HG03442 (cell line): ENCODE data around the gene AUTS2.

Source experiments
- ATAC-seq: cut with Tn5 transposase; IDR thresholded peaks from one replicate; pipeline ENCODE4 v1.9.1; 2021; ENCODE audit warnings: mild to moderate bottlenecking, moderate library complexity; ENCODE audit not compliant: unreplicated experiment

Gene AUTS2

DNA sequence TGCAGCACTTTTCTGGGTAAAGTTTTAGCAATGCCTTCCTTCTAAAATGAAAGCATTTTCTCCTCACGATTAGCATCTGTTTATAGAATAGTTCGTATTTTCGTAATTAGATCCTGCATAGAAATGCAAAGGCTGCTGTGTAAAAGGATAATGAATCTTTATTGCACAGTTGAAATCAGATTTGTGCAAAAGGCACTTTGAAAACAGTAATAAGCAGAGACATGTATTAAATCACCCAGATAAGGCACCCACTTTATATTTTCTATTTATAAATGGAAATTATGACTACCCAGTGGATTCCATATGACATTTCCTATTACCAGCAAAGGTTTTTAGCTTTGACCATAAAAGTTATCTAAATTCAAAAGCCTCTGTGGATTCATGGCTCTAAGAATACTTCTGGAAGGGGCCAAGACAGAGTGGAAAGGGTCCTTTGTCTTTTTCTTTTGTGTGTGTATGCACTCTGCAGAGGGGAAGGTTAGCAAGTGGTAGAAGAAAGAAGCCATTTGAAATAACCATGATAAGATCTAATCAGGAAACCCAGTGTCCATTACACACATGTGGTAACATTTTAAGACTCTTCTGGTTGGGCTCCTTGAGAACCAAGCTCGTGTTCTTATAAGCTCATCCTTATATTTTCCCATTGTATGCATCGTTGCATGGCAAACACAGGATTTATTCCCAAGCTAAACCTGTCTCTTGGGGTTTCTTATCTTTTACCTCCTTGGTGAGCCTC, 612.1 kb downstream of the AUTS2 start:
- ATAC-seq, result no peak

DNA sequence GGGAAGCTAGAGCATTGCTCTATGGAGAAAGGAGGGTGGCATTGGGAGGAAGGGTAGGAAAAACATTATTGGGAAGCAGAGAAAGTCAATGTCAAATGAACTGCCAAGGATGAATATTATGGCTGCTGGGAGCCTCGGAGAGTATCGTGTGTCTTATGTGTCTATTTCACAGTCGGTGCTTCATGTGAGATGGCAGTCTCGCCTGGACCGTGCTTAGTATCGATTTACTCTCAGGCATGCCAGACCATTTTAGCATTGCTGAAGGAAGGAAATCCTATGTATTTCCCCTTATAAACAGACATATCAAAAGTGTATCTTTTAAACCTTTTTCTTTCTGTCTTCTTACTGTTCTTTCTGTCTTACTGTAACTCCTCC, 612.6 kb downstream of the AUTS2 start:
- ATAC-seq, result no peak

DNA sequence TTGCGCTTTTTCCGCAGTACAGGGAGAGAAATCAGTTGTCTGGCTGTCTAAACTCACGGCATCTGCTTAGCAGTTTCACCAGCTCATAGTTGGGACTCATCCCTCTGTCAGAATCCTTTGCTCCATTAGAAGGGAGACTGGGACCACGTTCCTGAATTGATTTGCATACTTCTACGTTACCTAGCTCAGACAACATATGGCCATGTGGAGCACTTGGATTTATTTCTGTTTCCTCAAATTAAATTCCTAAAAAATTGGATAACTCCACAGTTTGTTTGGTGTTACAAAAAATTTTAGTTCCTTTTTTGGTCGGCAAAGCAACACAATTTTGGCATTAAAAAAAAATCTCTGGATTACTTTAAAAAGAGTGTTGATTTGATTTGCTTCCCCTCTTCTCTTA, 614.0 kb downstream of the AUTS2 start:
- no peak for ATAC-seq

DNA sequence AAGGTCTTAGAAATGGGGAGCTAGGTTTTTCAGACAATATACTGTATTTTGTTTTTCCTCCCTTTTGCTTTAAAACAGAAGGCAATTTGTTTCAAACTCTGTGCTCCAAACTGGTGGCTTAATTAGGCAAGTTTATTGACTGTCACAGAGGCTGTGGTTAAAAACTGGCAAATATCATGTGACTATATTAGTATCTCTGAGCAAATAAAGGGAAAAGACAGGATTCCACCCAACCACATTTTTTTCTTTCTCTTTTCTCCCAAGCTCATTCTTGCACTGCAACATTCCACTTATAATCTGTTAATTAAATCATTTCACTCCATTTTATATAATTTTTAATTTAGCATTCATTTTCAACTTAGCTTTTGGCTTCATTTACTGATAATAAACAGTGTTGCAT, 615.8 kb downstream of the AUTS2 start:
- ATAC-seq, result no peak

DNA sequence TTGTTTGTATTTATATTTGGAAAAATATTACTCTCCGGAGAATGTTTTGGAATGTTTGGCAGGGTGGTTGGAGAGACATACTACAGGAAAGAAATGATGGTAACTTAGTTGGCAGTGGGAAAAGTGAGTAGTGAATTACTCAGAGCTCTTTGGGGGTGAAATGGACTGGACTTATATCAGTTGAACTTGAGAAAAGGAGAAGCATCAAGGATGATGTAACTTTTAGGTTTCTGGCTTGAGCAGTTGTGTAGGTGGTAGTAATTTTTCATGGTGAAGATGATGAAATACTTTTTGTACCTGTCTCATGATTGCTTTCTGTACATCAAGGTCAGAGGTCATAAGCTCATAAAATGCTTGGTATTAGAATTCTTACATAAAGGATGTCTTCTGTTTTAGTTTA, 617.2 kb downstream of the AUTS2 start:
- ATAC-seq, result peak; percentile 42

DNA sequence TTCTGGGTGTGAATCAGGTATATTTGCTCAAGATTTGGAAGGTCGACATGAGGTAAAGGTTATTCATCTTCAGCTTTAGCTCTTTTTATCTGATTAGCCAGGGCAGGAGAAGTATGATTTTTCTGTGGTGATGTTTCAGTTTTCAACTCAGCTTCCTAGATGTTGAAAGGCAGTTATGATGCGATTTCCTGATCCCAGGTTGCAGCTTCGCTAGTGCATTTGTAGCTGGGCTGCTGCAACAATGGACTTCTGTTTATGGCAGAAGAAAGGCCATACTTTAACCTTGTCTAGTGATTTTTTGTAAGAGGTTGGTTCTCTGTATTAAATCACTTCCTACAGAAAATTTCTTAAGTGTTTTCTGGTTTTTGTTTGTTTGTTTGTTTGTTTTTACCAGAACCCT, 619.3 kb downstream of the AUTS2 start:
- no peak for ATAC-seq

DNA sequence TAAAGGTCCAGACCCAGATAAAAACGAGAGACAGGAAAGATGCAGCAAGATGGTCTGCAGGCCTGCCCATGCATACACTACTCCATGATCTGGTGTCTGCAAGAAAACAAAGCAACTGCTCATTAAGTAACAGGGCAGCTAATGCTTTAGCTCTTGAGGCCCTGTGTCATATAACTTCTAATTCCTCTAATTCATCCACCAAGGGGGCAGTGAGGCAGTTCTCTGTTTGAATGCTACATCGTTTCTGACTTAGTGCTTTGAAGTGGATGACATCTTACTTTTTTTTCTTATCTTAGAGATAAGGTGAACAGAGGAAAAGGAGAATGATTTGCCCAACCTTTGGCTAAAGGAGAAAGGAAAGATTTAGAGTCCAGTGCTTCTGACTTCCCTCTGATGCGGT, 619.7 kb downstream of the AUTS2 start:
- no peak for ATAC-seq

DNA sequence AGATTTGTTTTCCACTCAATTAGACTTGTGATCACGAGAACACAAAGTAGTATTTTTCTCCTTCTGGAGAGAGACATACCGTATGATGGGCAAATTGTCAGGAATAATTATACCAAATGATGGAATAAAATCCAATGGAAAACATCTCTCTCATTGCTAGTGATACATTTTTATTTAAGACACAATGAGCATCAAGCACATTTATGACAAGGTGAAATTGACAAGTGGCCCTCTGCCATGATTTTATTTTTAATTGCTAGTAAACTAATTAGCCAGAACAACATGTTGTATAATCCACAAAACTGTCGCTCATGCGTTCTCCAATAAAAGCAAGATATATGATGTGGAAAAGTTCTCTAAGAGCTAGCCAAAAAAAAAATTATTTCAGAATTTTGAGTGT, 620.8 kb downstream of the AUTS2 start:
- ATAC-seq, result no peak

DNA sequence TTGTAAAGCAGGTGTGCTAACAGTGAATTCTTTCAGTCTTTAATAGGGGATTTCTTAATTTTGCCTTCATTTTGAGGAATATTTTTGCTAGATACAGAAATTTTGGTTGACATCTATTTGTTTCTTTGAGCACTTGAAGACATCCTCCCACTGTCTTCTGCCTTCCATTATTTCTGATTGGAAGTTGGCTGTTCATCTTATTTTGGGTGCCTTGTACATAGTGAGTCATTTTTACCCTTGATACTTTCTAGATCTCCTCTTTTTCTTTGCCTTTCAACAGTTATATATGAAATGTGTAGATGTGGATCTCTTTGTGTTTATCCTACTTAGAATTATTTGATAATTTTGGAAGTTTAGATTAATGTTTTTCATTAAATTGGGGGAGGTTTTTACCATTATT, 631.0 kb downstream of the AUTS2 start:
- no peak for ATAC-seq

DNA sequence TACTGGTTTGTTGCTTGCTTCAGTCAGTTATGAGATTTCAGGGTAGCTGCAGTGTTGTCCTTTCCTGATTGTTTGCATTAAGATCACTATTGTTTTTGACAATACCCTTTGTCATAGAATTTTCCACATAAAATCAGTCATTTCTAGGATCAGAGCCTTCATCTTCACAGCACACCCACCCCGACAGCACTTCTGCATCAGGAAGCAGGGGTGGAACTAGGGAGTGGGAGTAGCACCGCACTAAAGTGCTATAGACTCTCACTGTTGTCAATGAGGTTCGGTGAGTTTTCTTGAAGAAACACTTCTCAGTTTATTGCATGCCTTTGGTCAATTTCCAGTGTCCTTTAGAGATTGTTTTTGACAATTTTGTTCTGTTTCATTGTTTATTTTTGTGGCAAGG, 632.5 kb downstream of the AUTS2 start:
- ATAC-seq, result no peak

DNA sequence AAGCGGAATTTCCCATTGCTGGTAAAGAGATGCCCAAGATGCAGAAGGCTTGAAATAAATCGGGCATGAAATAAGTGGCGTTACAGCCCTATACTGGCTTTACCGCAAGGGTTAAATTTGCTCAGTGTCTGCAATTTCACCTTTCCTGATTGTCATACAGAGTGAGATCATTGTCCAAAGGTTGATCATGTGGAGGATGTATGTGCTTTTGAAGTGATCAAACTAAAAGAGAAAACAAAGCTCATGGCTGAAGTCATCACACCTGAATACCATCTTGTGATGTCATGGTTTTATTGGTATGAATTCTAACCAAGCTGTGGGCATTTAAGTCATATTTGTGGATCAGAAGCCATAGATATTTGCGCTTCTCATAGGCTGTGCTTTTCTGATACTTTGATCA, 635.5 kb downstream of the AUTS2 start:
- no peak for ATAC-seq

DNA sequence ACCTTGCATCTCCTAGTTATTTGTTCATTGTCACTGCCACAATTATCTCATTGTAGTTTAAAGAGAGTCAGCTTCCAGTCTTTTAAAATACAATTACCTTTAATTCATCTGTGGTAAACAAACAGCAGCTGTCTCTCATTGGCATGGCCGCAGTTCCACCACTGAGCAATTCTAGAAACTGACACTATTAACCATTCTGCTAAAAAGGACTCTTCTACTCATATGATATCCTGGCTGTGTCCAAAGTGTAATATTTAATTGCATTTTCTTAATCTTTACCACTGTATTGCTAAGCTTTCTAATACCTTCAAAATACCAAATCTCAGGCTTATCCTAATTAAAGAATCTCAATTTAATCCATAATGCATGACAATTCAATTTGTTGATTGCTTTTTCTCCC, 639.0 kb downstream of the AUTS2 start:
- no peak for ATAC-seq

DNA sequence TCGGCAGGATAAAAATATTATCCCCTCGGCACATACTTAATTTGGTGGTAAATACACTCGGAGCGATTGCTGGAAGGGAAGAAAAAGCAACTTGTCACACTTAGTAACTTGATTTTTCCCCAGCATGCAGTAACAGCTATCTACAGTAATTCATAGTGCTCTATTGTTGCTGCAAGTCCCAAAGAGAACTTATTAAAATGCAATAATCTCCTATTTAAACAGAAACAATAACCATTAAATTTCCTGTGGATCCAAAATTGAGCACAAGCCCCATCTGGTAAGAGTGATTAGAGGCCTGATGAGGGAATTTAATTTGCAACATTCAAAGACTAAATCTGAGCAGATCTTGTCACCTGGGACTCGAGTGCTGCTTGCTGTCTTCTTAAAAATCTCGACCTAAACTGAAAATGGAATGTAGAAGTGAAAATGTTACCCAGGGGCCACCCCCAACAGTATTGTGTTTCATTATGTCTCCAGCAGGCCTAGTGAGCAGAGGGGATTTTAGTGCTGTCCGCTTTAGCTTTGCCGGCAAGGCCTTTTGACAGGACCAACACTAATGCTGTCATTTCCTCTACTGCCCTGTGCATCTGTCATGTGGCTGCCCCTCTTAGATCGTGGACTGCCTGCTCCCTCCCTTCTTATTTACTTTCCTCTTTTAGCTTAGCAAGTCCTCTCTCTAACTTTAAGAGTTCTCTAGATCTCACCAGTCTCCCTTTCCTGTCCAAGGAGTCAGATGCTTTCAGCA, 639.7 kb downstream of the AUTS2 start:
- ATAC-seq, result peak; percentile 100

DNA sequence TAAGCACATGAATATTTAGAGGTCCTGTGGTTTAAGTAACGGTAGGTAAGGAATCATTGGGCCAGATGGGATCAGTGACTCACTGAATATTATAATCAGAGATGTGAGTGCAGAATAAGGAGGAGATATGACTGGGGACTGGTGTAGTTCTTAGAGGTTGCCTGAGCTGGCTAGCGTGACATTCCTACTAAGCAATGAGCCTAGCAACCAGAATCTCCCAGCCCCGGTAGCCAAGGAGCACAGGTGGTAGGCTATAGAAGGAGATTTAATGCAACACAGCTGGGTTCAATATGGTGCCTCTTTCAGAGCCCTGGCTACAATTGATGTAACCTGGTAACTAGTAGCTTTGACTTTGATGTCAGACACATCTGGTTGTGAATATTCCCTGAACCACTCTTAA, 641.6 kb downstream of the AUTS2 start:
- ATAC-seq, result no peak

DNA sequence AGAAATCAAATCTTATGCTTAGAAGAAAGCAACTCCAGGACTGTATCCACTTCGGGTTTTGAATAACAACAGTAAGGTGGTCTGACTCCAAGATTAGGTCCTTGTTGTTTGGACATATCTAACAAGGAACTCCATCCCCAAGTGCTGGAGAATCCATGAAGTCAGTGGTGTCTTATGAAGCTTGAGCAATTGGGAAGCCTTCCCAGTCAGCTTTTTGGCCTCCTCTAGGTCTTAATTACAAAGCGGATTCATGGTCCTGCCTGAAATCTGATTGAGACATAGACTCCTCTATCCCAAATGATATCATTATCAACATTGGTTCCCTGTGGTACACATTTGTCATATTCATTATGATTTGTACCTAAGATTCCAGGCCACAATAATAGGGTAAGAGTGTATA, 642.6 kb downstream of the AUTS2 start:
- ATAC-seq, result no peak

DNA sequence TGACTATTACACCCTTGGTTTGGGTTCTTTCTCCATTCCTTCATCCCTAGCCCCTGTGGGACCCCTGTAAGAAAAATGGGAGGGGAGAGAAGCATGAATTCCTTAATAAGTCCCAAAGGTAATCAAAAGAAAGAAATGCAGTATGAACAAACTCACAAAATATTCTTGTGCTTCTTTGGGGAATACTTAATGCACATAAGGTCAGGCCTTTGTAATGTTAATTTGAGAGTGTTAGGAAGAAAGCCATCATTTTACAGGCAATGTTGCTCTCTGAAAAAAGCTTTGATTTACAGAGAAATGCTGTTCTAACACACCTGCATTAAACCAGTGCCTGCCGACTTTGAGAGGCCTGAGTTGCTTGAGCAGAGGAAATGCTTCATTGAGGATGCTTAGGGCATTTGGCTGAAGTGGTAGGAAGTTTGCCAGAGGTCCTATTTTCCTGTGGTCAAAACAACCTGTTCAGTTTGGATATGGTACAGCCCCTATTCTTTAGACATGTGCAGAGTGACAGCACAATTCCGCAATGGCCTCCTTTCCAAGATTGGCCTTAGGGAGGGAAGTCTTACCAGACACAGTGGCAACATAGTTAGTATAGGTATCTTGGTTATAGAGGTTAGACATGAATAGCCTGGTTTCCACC, 643.4 kb downstream of the AUTS2 start:
- no peak for ATAC-seq

DNA sequence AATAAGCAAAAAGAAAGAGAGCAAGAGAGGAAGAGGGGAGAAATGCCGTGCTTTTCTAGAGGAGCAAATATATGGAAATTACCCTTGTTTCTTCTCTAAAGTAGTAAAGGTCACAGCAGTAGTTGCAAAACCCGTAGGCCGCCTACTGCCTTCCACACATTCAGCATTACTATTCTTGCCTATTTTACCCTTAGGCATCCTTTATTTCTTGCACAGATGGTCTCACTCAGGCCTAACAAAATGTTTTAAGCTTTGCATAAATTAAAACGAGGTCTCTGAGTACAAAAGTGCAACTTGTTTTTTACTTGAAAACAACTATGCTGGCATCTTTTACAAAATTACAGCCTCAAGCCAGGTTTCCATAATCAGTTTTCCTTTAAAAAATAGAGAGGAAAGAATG, 644.6 kb downstream of the AUTS2 start:
- no peak for ATAC-seq

DNA sequence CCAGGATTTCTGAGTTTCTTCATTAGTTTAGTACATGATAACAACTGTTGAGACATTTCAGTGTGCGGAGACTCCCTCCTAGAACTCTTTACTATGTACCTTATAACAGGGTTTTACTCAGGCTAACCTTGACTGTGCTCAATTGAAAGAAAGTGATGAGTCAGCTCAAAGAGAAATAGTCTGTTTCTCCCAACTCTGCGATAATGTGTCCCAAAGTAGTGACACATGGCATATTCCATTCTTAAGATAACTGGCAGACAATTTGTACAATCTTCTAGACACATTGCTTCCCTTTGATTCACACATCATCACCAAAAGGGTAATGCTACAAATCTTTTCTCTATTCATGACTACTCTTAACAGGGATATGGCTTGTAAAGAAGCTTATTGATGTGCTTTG, 645.2 kb downstream of the AUTS2 start:
- no peak for ATAC-seq

DNA sequence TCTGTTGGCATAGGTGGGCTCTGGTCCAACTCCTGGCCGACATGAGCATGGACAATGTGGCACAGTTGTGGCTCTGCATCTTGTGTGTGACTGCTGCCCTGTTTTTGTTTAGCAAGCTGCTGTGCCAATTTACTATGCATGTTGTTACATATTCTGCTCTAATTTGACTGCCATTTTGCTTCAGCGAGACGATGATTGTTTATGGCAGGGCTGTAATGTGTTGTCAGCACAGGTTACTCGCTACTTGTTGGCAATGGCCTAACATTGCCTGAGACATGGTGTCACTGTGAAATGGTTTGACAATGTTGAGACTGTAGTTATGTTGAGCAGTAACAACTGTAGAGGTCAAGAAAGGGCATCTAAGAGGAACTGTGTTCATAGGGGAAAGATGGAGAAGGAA, 659.6 kb downstream of the AUTS2 start:
- ATAC-seq, result no peak

DNA sequence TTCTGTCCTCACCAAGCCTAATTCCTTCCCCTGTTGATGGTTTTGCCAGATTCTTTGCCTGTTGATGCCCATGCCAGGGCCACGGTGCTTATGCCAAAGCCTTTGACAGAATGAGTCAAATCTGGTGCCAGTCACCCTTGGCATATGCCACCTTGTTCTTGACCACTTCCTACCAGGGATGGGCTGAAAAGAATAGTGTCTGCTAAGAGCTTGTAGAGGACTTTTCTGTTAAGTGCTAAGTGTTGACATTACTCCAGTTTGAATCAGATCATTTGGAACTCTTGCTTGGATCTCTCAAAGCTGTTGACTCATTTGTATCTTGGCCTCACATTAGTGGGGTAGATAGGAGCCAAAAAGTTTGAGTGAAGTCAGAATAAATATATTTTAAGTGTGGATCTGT, 661.2 kb downstream of the AUTS2 start:
- ATAC-seq, result no peak

DNA sequence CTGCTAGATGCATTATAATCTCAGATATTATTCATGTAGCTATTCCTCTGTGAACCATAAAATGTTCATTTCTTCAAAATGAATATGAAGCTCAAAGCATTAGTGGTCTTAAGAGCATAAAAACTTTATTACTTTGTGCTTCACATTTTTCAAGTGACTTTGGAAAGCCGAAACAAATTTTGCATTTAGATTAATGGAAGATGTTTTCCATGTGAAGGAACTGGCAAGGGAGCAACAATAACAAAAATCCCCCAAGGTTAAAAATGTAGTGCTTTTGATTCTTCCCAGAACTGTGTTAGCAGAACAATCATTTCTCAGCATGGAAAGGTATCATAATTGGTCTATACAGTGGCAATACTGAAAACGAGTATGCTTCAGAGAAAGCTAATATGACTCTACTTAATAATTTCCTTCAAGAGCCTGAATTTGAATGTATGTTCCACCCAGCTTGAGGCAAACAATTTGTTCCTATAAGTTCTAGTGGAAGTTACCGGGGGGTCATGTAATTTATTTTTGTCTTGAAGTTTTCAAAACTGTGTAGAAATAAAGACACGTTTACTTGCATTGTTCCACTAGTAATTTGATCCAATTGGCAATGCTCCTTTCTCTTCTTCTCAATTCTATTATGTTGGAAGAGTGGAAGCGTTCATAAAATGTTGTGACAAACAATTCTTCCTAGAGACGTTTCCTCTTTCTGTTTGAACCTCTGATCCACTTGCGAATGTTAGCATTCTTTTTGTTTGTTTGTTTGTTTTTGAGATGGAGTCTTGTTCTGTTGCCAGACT, 665.4 kb downstream of the AUTS2 start:
- no peak for ATAC-seq

DNA sequence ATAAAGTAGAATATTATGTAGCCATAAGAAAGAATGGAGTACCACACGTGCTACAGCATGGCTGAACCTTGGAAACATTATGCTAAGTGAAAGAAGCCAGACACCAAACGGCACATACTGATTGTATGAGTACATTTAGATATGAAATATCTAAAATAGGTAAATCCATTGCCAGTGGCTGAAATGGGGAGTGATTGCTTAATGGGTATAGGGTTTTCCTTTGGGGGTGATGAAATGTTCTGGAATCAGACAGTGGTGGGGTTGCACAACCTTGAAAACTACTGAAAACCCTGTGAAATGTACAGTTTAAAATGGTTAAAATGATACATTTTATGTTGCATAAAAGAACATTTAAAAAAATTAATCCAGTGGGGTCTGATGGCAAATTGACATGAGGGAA, 667.9 kb downstream of the AUTS2 start:
- ATAC-seq, result no peak
